Measurements from ENCODE around the gene PSMD11. TPM values are rescaled to one million over a fixed set of nuclear protein-coding genes. Genes with fewer than 3 reads are reported as not detected.
A peak's percentile ranks its signal among the peaks of the same experiment; 100 is the strongest.

Gene PSMD11
- total and polyA plus RNA-seq, 2 experiments from 2014 or later = 44.2 to 158 TPM

DNA sequence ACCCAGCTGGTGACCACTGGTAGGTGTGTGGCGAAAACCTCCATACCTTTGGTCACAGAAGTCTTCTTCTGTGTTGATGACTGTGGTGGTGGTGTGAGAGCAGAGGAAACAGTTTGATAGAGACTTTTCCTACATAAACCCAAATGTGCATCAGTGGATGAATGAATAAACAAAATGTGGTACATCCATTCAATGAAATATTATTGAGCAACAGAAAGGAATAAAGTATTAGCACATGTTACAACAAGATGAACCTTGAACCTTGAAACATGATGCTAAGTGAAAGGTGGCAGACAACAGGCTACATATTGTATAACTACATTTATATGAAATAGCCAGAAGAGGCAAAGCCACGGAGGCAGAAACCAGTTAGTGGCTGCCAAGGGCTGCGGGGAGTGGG, 57.7 kb downstream of the PSMD11 start:
- Histone ChIP-seq H3K4me3 (no peak overlapping the region), H3K27ac (no peak overlapping the region), H3K4me2 (ENCODE audit: unreplicated experiment) (no peak overlapping the region), H3K79me2 (ENCODE audit: insufficient read depth) (no peaks in the 10 kb centered on the region), H3K9me3 (ENCODE audit: low read depth) (no peaks in the 10 kb centered on the region), H3K4me1 (ENCODE audit: insufficient read depth) (peaks cover 29% of the 10 kb centered on the region), H4K20me1 (ENCODE audit: insufficient read depth) (no peaks in the 10 kb centered on the region), H3K36me3 (ENCODE audit: low read depth) (no peaks in the 10 kb centered on the region), H3K27me3 (replicated peaks; ENCODE audit: insufficient read depth) (no peaks in the 10 kb centered on the region), H3K9me2 (ENCODE audit: insufficient read depth) (no peaks in the 10 kb centered on the region), H3K9ac (no peak overlapping the region), H2AFZ (no peak overlapping the region), H3F3A (ENCODE audit: insufficient read depth) (no peaks in the 10 kb centered on the region)
- in situ Hi-C loops (cut with MboI) = no loop called here
- no peak for TF ChIP-seq EZH2phosphoT487 (IDR thresholded peaks at IDR 0.05; ENCODE audit: insufficient read depth, low read depth)
- TF ChIP-seq EZH2 (IDR thresholded peaks at IDR 0.05; ENCODE audit: insufficient read depth, poor library complexity, severe bottlenecking) = no peak
- DNase-seq = no peak
- 99% methylated on average over 3 of the region's 3 CpGs for WGBS, 2 experiments (ENCODE audit: low coverage in 1 of 2, low lambda C conversion rate in 2 of 2, missing lambda C conversion rate in 2 of 2)

GRCh38 chr17:32502710-32503109, 58.4 kb downstream of the PSMD11 start:
- H3F3A ChIP-seq (ENCODE audit: insufficient read depth) = no peaks in the 10 kb centered on the region
- no peak for TF ChIP-seq EZH2 (IDR thresholded peaks at IDR 0.05; ENCODE audit: insufficient read depth, poor library complexity, severe bottlenecking)
- TF ChIP-seq EZH2phosphoT487 (IDR thresholded peaks at IDR 0.05; ENCODE audit: insufficient read depth, low read depth) = no peak
- H3K36me3 ChIP-seq (ENCODE audit: low read depth) = no peaks in the 10 kb centered on the region
- no peaks in the 10 kb centered on the region for H4K20me1 ChIP-seq (ENCODE audit: insufficient read depth)
- in situ Hi-C loops (cut with MboI) = no loop called here
- no peak overlapping the region for H3K27ac ChIP-seq
- no peaks in the 10 kb centered on the region for H3K9me2 ChIP-seq (ENCODE audit: insufficient read depth)
- WGBS, 2 experiments (ENCODE audit: low coverage in 1 of 2, low lambda C conversion rate in 2 of 2, missing lambda C conversion rate in 2 of 2) = 72 to 76% methylated on average over 10 of the region's 10 CpGs
- H3K4me1 ChIP-seq (ENCODE audit: insufficient read depth) = peaks cover 23% of the 10 kb centered on the region
- no peak for DNase-seq
- no peaks in the 10 kb centered on the region for H3K79me2 ChIP-seq (ENCODE audit: insufficient read depth)
- no peak overlapping the region for H3K9ac ChIP-seq
- no peaks in the 10 kb centered on the region for H3K9me3 ChIP-seq (ENCODE audit: low read depth)
- H3K4me2 ChIP-seq (ENCODE audit: unreplicated experiment) = no peak overlapping the region
- no peak overlapping the region for H3K4me3 ChIP-seq
- no peak overlapping the region for H2AFZ ChIP-seq
- H3K27me3 ChIP-seq (replicated peaks; ENCODE audit: insufficient read depth) = no peaks in the 10 kb centered on the region

- TF ChIP-seq EZH2 (IDR thresholded peaks at IDR 0.05; ENCODE audit: insufficient read depth, poor library complexity, severe bottlenecking) = no peak
- Histone ChIP-seq H3K4me3 (no peak overlapping the region), H3K79me2 (ENCODE audit: insufficient read depth) (no peaks in the 10 kb centered on the region), H3K9ac (no peak overlapping the region), H3K9me2 (ENCODE audit: insufficient read depth) (no peaks in the 10 kb centered on the region), H3K36me3 (ENCODE audit: low read depth) (no peaks in the 10 kb centered on the region), H4K20me1 (ENCODE audit: insufficient read depth) (no peaks in the 10 kb centered on the region), H3K27me3 (replicated peaks; ENCODE audit: insufficient read depth) (no peaks in the 10 kb centered on the region), H3K4me1 (ENCODE audit: insufficient read depth) (peaks cover 23% of the 10 kb centered on the region), H3K9me3 (ENCODE audit: low read depth) (no peaks in the 10 kb centered on the region), H3K4me2 (ENCODE audit: unreplicated experiment) (no peak overlapping the region), H3F3A (ENCODE audit: insufficient read depth) (no peaks in the 10 kb centered on the region), H2AFZ (no peak overlapping the region), H3K27ac (no peak overlapping the region)
- peak; percentile 51 for DNase-seq
- in situ Hi-C loops (cut with MboI) = no loop called here
- WGBS, 2 experiments (ENCODE audit: low coverage in 1 of 2, low lambda C conversion rate in 2 of 2, missing lambda C conversion rate in 2 of 2) = 70 to 72% methylated on average over 7 of the region's 7 CpGs
Measured at GRCh38 chr17:32503251-32504165, 59.2 kb downstream of the PSMD11 start.

DNA sequence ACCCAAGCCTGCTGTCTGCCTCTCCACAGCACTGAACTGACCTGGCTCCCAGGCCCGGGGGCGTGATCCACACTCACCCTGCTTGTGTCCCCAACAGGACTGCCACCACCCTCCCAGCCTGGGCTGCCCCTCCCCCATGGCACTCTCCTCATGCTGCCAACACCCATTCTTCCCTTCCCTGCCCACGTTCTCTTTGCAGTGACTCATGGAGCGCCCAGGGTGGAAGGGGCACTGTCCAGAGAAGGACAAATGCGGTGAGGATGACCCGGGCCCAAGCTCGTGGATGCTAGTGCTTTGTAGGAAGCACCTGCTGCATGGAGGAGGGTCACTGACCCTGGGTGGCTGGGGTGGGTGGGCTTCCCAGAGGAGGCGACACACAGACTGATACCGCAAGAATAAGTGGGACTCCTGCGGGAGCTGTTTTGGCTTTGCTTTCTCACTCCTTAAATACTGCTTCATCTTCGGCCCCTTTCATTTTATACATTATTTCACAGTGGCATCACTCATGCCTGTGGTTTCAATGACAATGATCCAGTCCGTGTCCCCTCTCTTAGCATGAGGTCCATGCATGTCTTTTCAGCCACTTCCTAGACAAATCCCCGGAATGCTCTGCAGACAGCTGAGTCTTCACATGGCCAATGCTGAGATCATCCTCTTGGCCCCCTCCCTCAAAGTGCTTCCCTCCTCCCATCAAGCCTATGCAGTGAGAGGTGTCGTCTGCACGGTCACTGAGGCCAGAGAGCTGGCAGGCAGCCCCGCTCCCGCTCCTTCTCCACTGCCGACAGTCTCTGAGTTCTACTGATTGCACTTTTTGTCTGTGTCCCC, 60.1 kb downstream of the PSMD11 start:
- Histone ChIP-seq H3K27ac (no peak overlapping the region), H3K27me3 (replicated peaks; ENCODE audit: insufficient read depth) (no peaks in the 10 kb centered on the region), H2AFZ (no peak overlapping the region), H3K9ac (no peak overlapping the region), H3K36me3 (ENCODE audit: low read depth) (no peaks in the 10 kb centered on the region), H3K9me3 (ENCODE audit: low read depth) (no peaks in the 10 kb centered on the region), H3K4me2 (ENCODE audit: unreplicated experiment) (peak overlapping the region; percentile 12), H3K79me2 (ENCODE audit: insufficient read depth) (no peaks in the 10 kb centered on the region), H3K9me2 (ENCODE audit: insufficient read depth) (no peaks in the 10 kb centered on the region), H3K4me3 (no peak overlapping the region), H3K4me1 (ENCODE audit: insufficient read depth) (peaks cover 23% of the 10 kb centered on the region), H3F3A (ENCODE audit: insufficient read depth) (no peaks in the 10 kb centered on the region), H4K20me1 (ENCODE audit: insufficient read depth) (no peaks in the 10 kb centered on the region)
- 72 to 75% methylated on average over 18 of the region's 18 CpGs for WGBS, 2 experiments (ENCODE audit: low coverage in 1 of 2, low lambda C conversion rate in 2 of 2, missing lambda C conversion rate in 2 of 2)
- in situ Hi-C loops (cut with MboI) = no loop called here
- no peak for TF ChIP-seq EZH2phosphoT487 (IDR thresholded peaks at IDR 0.05; ENCODE audit: insufficient read depth, low read depth)
- DNase-seq = peak; percentile 31

All from GM23248 (cell line).